Endometrium (tissue), 2 donors: ENCODE data around the gene KCNIP4.
A peak's percentile ranks its signal among the peaks of the same experiment; 100 is the strongest.

Experiments used
- FAIRE-seq: peaks from 2 replicates; lab custom pipeline; 2012; peaks lifted over from hg19 to GRCh38; lab: Jason Lieb, UNC
- donor health status: control.
- donor health status: control.

KCNIP4 gene

GRCh38 chr4:21184788-21185187 is 763.8 kb downstream of the KCNIP4 start:
- FAIRE-seq = no peak

DNA sequence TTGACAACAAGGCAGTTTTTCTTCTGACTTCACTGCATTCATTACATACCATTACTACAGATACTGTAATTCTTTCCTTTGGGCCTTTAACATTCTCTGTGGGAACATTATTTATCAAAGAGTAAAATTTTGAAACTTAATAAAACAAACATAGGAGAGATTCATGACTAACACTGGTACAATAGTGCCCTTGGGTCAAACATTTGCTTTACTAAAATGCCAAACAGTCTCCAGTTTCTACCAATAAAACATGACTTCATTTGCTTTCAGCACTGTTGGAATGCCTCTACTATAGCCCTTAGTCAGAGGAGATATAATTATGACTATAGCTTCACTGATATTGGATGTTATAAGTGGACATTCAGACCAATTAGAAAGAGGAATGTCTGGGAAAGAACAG is 766.9 kb downstream of the KCNIP4 start:
- no peak for FAIRE-seq

DNA sequence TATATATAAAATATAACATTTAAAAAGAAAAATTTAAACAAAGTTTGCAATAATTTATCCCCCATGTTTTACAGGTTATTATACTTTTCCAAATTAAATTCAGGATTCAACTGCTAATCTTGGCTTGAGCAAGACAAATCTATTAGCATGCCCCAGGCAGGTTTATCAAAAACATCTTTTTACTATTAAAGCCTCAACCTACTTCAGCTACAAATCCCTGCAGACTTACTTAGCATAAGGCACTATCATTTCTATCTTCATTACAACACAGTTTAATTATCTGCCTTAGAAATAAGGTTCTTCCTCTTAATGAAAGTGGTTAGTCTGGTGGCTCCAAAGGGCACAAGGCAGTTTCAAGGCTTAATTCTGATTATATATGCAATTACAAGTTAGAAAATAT is 770.7 kb downstream of the KCNIP4 start:
- FAIRE-seq = no peak

GRCh38 chr4:21177092-21177491 is 771.5 kb downstream of the KCNIP4 start:
- no peak for FAIRE-seq

- no peak for FAIRE-seq
Observed at GRCh38 chr4:21167711-21168110, 780.9 kb downstream of the KCNIP4 start.

- no peak for FAIRE-seq
Observed at GRCh38 chr4:21155367-21155766, 793.2 kb downstream of the KCNIP4 start.

DNA sequence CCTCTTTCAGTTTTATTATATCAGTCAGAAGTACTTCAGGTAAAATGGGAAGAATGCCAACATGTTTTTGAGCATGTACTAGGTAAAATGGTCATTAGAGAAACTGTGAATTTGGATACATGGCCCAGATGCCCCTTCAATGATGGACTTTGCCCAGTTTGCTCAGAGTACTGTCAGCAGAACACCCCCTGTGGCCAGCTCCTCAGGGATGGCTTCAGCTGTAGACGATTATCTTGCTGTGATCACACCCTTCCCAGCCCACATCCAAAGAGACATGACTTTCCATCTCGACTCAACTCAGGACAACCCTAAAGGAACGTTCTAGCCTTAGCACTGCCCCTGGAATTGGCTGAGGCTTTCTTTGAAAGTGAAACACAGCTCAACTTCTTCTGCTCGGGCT is 809.2 kb downstream of the KCNIP4 start:
- FAIRE-seq = no peak

DNA sequence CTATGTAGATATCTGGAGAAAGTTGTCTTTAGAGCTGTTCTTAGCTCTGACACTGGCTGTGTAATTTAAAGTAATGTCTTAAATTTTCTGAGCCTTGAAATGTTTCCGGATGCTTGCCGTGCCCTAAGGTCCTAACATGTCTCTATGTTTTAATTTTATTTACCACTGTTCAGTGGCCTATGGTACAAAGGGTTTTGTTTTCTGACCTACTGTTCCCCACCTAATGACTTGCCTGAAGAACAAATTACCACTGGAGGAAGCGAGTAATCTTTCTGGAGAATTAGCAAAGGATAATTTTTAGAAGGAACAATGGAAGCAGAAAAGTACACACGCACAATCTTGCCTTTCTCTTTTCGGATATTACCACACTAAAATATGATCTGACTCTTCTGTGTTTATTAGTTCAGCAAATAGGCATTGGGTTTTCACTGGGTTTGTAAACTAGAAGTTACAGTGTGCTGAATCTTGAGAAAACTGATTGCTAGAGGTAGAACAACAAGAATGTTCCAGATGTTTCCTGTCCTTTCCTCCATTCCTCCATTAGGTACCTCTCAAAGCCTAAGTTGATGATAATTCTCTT is 812.4 kb downstream of the KCNIP4 start:
- no peak for FAIRE-seq

DNA sequence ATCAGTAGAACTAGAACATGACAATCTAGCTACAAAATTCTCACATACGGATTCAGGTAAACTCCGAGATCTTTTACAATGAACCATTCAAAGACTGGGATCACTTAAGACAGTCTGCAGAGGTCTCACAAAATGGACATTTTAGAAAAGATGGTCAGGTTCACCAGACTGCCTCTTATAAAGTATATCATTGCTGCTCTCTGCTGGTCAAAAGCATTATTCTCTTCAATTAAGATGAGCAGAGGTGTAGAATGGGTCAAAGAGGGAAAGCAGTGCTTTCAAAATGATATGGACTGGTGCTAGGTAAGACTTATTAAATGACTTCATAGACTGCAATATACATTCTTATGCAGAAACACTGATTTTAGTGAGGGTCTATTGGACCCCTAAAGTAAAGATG is 813.6 kb downstream of the KCNIP4 start:
- no peak for FAIRE-seq

DNA sequence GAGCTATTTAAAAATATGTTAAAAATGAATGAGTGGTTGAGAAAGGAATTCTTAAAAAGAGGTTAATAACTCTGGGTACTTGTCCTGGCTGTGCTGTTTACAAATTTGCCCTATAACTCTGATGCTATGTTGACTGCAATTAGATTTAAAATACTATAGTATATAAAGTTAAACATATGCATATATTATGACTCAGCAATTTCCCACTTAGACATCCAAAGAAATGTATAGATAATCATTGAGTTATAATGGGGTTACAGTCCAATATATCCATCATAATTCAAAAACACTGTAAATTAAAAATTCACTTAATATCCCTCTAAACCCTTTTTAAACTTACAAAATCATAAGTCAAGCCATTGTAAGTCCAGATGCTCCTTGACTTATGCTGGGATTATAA is 818.0 kb downstream of the KCNIP4 start:
- no peak for FAIRE-seq

- FAIRE-seq = no peak
Observed at GRCh38 chr4:21126014-21126512, 822.5 kb downstream of the KCNIP4 start.

- FAIRE-seq = no peak
Observed at GRCh38 chr4:21118301-21118700, 830.3 kb downstream of the KCNIP4 start.

GRCh38 chr4:21117541-21118180 is 830.9 kb downstream of the KCNIP4 start:
- FAIRE-seq = no peak

GRCh38 chr4:21113496-21114223 is 834.9 kb downstream of the KCNIP4 start:
- peak; percentile 99 for FAIRE-seq

GRCh38 chr4:21102667-21103066 is 845.9 kb downstream of the KCNIP4 start:
- FAIRE-seq = no peak

DNA sequence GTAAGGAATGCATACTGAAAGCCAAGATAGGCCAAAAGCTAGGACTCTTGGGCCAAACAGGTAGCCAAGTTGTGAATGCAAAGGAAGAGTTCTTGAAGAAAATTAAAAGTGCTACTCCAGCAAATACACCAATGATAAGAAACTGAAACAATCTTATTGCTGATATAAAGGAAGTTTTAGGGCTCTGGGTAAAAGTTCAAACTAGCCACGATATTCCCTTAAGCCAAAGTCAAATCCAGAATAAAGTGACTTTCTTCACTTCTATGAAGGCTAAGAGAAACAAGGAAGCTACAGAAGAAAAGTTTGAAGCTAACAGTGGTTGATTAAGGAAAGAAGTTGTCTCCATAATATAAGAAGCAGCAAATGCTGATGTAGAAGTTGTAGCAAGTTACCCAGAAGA is 850.7 kb downstream of the KCNIP4 start:
- FAIRE-seq = no peak

- FAIRE-seq = no peak
Observed at GRCh38 chr4:21097026-21097425, 851.5 kb downstream of the KCNIP4 start.

- no peak for FAIRE-seq
Observed at GRCh38 chr4:21092531-21092930, 856.0 kb downstream of the KCNIP4 start.

GRCh38 chr4:21090094-21090666 is 858.4 kb downstream of the KCNIP4 start:
- no peak for FAIRE-seq

DNA sequence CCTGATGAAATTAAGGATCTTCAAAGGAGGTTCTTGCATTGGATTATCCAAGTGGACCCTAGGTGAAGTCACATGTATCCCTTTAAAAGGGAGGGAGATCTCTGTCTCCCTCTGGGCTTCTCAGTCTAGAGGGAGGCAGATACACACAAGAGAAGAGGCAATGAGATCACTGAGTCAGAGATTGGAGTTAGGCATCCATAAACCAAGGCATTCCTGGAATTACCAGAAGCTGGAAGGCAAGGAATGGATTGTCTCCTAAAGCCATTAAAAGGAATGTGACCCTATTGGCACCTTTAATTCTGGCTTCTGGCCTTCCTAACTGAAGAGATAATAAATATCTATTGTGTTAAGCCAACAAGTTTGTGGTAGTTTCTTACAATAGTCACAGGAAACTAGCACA is 865.2 kb downstream of the KCNIP4 start:
- no peak for FAIRE-seq

GRCh38 chr4:21077967-21078366 is 870.6 kb downstream of the KCNIP4 start:
- FAIRE-seq = no peak

DNA sequence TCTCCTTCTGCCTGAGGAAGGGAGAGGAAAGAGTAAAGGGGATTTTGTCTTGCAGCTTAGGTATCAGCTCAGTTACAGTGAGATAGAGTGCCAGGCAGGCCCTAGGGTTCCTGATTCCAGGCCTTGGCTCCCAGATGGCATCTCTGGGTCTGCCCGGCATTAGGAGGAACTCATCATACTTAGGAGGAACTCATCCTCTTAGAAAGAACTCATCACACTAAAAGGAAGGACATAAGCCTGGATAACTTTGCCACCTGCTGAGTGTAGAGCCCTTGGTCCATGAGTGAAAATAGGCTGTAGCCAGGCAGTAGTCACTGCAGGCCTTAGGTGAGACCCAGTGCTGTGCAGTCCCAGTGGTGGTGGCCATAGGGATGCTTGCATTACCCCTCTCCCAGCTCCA is 881.2 kb downstream of the KCNIP4 start:
- no peak for FAIRE-seq

- no peak for FAIRE-seq
Observed at GRCh38 chr4:21061902-21062301, 886.7 kb downstream of the KCNIP4 start.
